IMR-90 (cell line): ENCODE measurements around the gene OR52N2. TPM values are rescaled to one million over a fixed set of nuclear protein-coding genes. Genes with fewer than 3 reads are reported as not detected.

Source experiments
- ATAC-seq: fragments of 200-7000 bp; cut with Tn5 transposase; 2 replicates; pipeline ENCODE4 v1.9.1; 2020; ENCODE audit warnings: low read depth, mild to moderate bottlenecking, moderate library complexity
- BruUV-seq: library from RNA; stranded (reverse); fragments of 400-500 nt; replicated peaks from 2 replicates; lab custom pipeline; 2021; lab: Mats Ljungman, UMichigan
- CTCF ChIA-PET: fragments of 300-600 bp; formaldehyde crosslinking; extraction: SDS; loops from one replicate; lab custom pipeline; 2021; ENCODE audit warnings: antibody characterized with exemption; lab: Yijun Ruan, JAX
- POLR2A ChIA-PET: fragments of 300-600 bp; sonication (Branson Sonifier 250); formaldehyde crosslinking; loops from one replicate; lab custom pipeline; 2022; ENCODE audit warnings: antibody characterized with exemption; ENCODE audit not compliant: unreplicated experiment; lab: Charles Lee
- DNase-seq: peaks from one replicate; pipeline ENCODE4 v3.0.0; 2013
- H2AFZ ChIP-seq: replicated peaks from 2 replicates; pipeline ENCODE3; 2013; ENCODE audit warnings: low read length, mild to moderate bottlenecking; ENCODE audit not compliant: poor library complexity
- H2AK5ac ChIP-seq: 2 replicates; pipeline ENCODE4 v1.6.1; 2013; ENCODE audit warnings: low read depth, low read length, inconsistent platforms
- H2AK9ac ChIP-seq: replicated peaks from 2 replicates; pipeline ENCODE3; 2013; ENCODE audit warnings: mild to moderate bottlenecking, low read depth, low read length, moderate library complexity; ENCODE audit not compliant: poor library complexity
- H2BK120ac ChIP-seq: 2 replicates; pipeline ENCODE4 v1.6.1; 2013; ENCODE audit warnings: low read depth, low read length, inconsistent platforms
- H2BK15ac ChIP-seq: 3 replicates; pipeline ENCODE4 v1.6.1; 2013; ENCODE audit warnings: low read depth, low read length, inconsistent platforms
- H2BK20ac ChIP-seq: 2 replicates; pipeline ENCODE4 v1.6.1; 2013; ENCODE audit warnings: low read depth, mild to moderate bottlenecking, inconsistent platforms, low read length, moderate library complexity
- H2BK5ac ChIP-seq: 2 replicates; pipeline ENCODE4 v1.6.1; 2013; ENCODE audit warnings: mild to moderate bottlenecking, low read depth, low read length, inconsistent platforms; ENCODE audit not compliant: poor library complexity, severe bottlenecking
- H3K14ac ChIP-seq: replicated peaks from 2 replicates; pipeline ENCODE4 v1.6.1; 2013; ENCODE audit warnings: low read depth, low read length, inconsistent platforms
- H3K18ac ChIP-seq: 2 replicates; pipeline ENCODE4 v1.6.1; 2013; ENCODE audit warnings: low read depth, low read length, control low read depth
- H3K23ac ChIP-seq: 2 replicates; pipeline ENCODE4 v1.6.1; 2013; ENCODE audit warnings: low read depth, low read length, inconsistent platforms
- H3K27ac ChIP-seq: 2 replicates; pipeline ENCODE4 v1.5.1; 2013; ENCODE audit warnings: mild to moderate bottlenecking, control low read depth, low read length; ENCODE audit not compliant: insufficient read depth
- H3K27me3 ChIP-seq: 2 replicates; pipeline ENCODE4 v1.6.1; 2013; ENCODE audit warnings: low read length; ENCODE audit not compliant: control insufficient read depth, insufficient read depth
- H3K36me3 ChIP-seq: 2 replicates; pipeline ENCODE4 v1.6.1; 2013; ENCODE audit warnings: low read length, mixed read lengths; ENCODE audit not compliant: control insufficient read depth, insufficient read depth
- H3K4ac ChIP-seq: 2 replicates; pipeline ENCODE4 v1.6.1; 2013; ENCODE audit warnings: low read depth, low read length, inconsistent platforms
- H3K4me1 ChIP-seq: 2 replicates; pipeline ENCODE4 v1.6.1; 2013; ENCODE audit warnings: low read length, mixed read lengths; ENCODE audit not compliant: control insufficient read depth, insufficient read depth
- H3K4me2 ChIP-seq: 2 replicates; pipeline ENCODE4 v1.6.1; 2013; ENCODE audit warnings: low read depth, mild to moderate bottlenecking, control low read depth, low read length, moderate library complexity
- H3K4me3 ChIP-seq: 2 replicates; pipeline ENCODE4 v1.5.1; 2013; ENCODE audit warnings: low read depth, mild to moderate bottlenecking, control low read depth, low read length, moderate library complexity; ENCODE audit not compliant: insufficient read depth
- H3K56ac ChIP-seq: 2 replicates; pipeline ENCODE4 v1.6.1; 2013; ENCODE audit warnings: low read length, inconsistent platforms; ENCODE audit not compliant: insufficient read depth; ENCODE audit errors: extremely low read depth
- H3K79me1 ChIP-seq, 2 experiments: 2 replicates each; pipeline ENCODE4 v1.6.1; 2013; ENCODE audit warnings: low read length in 2 of 2, inconsistent platforms in 1 of 2, low read depth in 1 of 2
- H3K9ac ChIP-seq: 2 replicates; pipeline ENCODE4 v1.6.1; 2013; ENCODE audit warnings: low read depth, low read length, control low read depth
- H3K9me1 ChIP-seq: 2 replicates; pipeline ENCODE4 v1.6.1; 2013; ENCODE audit warnings: low read length, inconsistent platforms; ENCODE audit not compliant: insufficient read depth
- H3K9me3 ChIP-seq: 2 replicates; pipeline ENCODE4 v1.6.1; 2013; ENCODE audit warnings: low read length; ENCODE audit not compliant: control insufficient read depth, insufficient read depth
- H4K20me1 ChIP-seq: 2 replicates; pipeline ENCODE4 v1.6.1; 2013; ENCODE audit warnings: low read length, inconsistent platforms; ENCODE audit not compliant: insufficient read depth
- H4K5ac ChIP-seq: 2 replicates; pipeline ENCODE4 v1.6.1; 2013; ENCODE audit warnings: mild to moderate bottlenecking, low read depth, low read length, control low read depth
- H4K8ac ChIP-seq, 2 experiments: 2 replicates each; pipeline ENCODE4 v1.6.1; 2013; ENCODE audit warnings: low read depth in 2 of 2, low read length in 2 of 2, control low read depth in 1 of 2, inconsistent platforms in 1 of 2
- H4K91ac ChIP-seq: 2 replicates; pipeline ENCODE4 v1.6.1; 2013; ENCODE audit warnings: low read depth, low read length, inconsistent platforms; ENCODE audit not compliant: insufficient read depth
- BHLHE40 ChIP-seq: fragments of 150-350 bp; IDR thresholded peaks from 2 replicates; pipeline ENCODE4 v1.6.1; 2016; ENCODE audit warnings: mild to moderate bottlenecking, low read depth, low read length
- CEBPB ChIP-seq: IDR thresholded peaks from 2 replicates; pipeline ENCODE4 v1.6.1; 2012; ENCODE audit warnings: low read depth, low read length, improper control_type of control experiment
- CHD1 ChIP-seq: IDR thresholded peaks from 2 replicates; pipeline ENCODE4 v1.6.1; 2012; ENCODE audit warnings: low read depth, low read length, improper control_type of control experiment
- CTCF ChIP-seq: conservative IDR thresholded peaks from 2 replicates; pipeline ENCODE4 v1.5.1; 2012; ENCODE audit warnings: mild to moderate bottlenecking, low read depth, low read length, improper control_type of control experiment
- ELK1 ChIP-seq: fragments of 150-350 bp; IDR thresholded peaks from 2 replicates; pipeline ENCODE4 v1.6.1; 2016; ENCODE audit warnings: low read depth, mild to moderate bottlenecking, low read length, moderate library complexity, borderline replicate concordance
- FOS ChIP-seq: fragments of 150-350 bp; IDR thresholded peaks from 2 replicates; pipeline ENCODE4 v1.6.1; 2016; ENCODE audit warnings: low read depth, low read length
- MAFK ChIP-seq: IDR thresholded peaks from 2 replicates; pipeline ENCODE4 v1.6.1; 2012; ENCODE audit warnings: low read depth, low read length, improper control_type of control experiment
- MAZ ChIP-seq: IDR thresholded peaks from 2 replicates; pipeline ENCODE4 v1.6.1; 2012; ENCODE audit warnings: low read depth, mild to moderate bottlenecking, low read length, improper control_type of control experiment, moderate library complexity, borderline replicate concordance
- MXI1 ChIP-seq: IDR thresholded peaks from 2 replicates; pipeline ENCODE4 v1.6.1; 2012; ENCODE audit warnings: low read depth, mild to moderate bottlenecking, low read length, moderate library complexity, borderline replicate concordance
- NFE2L2 ChIP-seq: fragments of 150-350 bp; IDR thresholded peaks from 2 replicates; pipeline ENCODE4 v1.6.1; 2016; ENCODE audit warnings: low read depth, mild to moderate bottlenecking, low read length
- POLR2A ChIP-seq: IDR thresholded peaks from 2 replicates; pipeline ENCODE4 v1.6.1; 2012; ENCODE audit warnings: mild to moderate bottlenecking, low read depth, low read length
- RAD21 ChIP-seq: IDR thresholded peaks from 2 replicates; pipeline ENCODE4 v1.6.1; 2012; ENCODE audit warnings: low read length, improper control_type of control experiment
- RCOR1 ChIP-seq: IDR thresholded peaks from 2 replicates; pipeline ENCODE4 v1.6.1; 2012; ENCODE audit warnings: mild to moderate bottlenecking, low read length, improper control_type of control experiment; ENCODE audit not compliant: insufficient replicate concordance
- RFX5 ChIP-seq: IDR thresholded peaks from 2 replicates; pipeline ENCODE4 v1.8.0; 2012; ENCODE audit warnings: low read depth, mild to moderate bottlenecking, low read length, moderate library complexity
- SMC3 ChIP-seq: fragments of 150-350 bp; IDR thresholded peaks from 2 replicates; pipeline ENCODE4 v1.6.1; 2016; ENCODE audit warnings: low read depth, mild to moderate bottlenecking, antibody characterized with exemption, low read length, moderate library complexity
- USF2 ChIP-seq: fragments of 150-350 bp; IDR thresholded peaks from 2 replicates; pipeline ENCODE4 v1.6.1; 2017; ENCODE audit warnings: mild to moderate bottlenecking, antibody characterized with exemption, low read length, low read depth
- WGBS, 2 experiments: methylation state at CpG; one replicate each; pipeline versions ENCODE4 v1.1.5 to v1.1.7; 2013; ENCODE audit warnings: missing lambda C conversion rate in 2 of 2; ENCODE audit not compliant: insufficient read length in 1 of 2; ENCODE audit errors: extremely low coverage in 2 of 2; 5-methylcytosine and 5-hydroxymethylcytosine counted together
- dilution Hi-C: fragments of 300-500 bp; cut with HindIII; formaldehyde crosslinking; loops from one replicate; pipeline ENCODE4 v1.14.3; 2018; ENCODE audit warnings: low sequenced_read_pairs; ENCODE audit not compliant: unreplicated experiment
- in situ Hi-C: fragments of 300-500 bp; cut with MboI; formaldehyde crosslinking; loops from 3 replicates; pipeline ENCODE4 v1.14.3; 2019; ENCODE audit warnings: low sequenced_read_pairs, inconsistent platforms, mixed read lengths
- intact Hi-C: fragments of 100-400 bp; cut with micrococcal nuclease; formaldehyde crosslinking; loops from 2 replicates; pipeline ENCODE4 v1.10.0; 2022
- polyA plus RNA-seq, 3 experiments: library from polyadenylated mRNA; depleted of rRNA; stranded (reverse); fragments of >200 nt; gene quantifications; 2 replicates each; pipeline ENCODE4 v1.2.3, GENCODE V29; 2012; ENCODE audit warnings: low replicate concordance in 1 of 3
- total RNA-seq: library from RNA; depleted of rRNA; stranded (reverse); fragments of >200 nt; gene quantifications from 2 replicates; pipeline ENCODE4 v1.2.3, GENCODE V29; 2012

Gene OR52N2
- total and polyA plus RNA-seq, 2 of the 4 experiments (the other 2 are of a cell fraction), result not detected

- no peak within 1 kb of the TSS for H3K14ac ChIP-seq
- H3K4ac ChIP-seq, result no peak within 1 kb of the TSS
- H2AFZ ChIP-seq, result no peak within 1 kb of the TSS
- no peak within 1 kb of the TSS for H3K9ac ChIP-seq
- no peak within 1 kb of the TSS for H2BK15ac ChIP-seq
- no peak for TF ChIP-seq RFX5
- TF ChIP-seq CHD1, result no peak
- no peak for TF ChIP-seq CTCF
- no peak for TF ChIP-seq RAD21
- no peak for TF ChIP-seq MAFK
- TF ChIP-seq ELK1, result no peak
- TF ChIP-seq SMC3, result no peak
- no peak for TF ChIP-seq MAZ
- no peak for TF ChIP-seq BHLHE40
- no peak for TF ChIP-seq NFE2L2
- no peak for TF ChIP-seq CEBPB
- no peak for TF ChIP-seq RCOR1
- no peak for TF ChIP-seq USF2
- TF ChIP-seq MXI1, result no peak
- no peak for TF ChIP-seq FOS
- no peak for TF ChIP-seq POLR2A
- H3K36me3 ChIP-seq, result no peaks in the 10 kb centered on the region
- H3K79me1 ChIP-seq, result no peaks in the 10 kb centered on the region
- no peak within 1 kb of the TSS for H3K56ac ChIP-seq
- no peak within 1 kb of the TSS for H3K18ac ChIP-seq
- H3K27ac ChIP-seq, result no peak within 1 kb of the TSS
- WGBS, 2 experiments, result 20% methylated on average over 1 of the region's 3 CpGs; no CpG with 5 or more reads in 1 of the 2 experiments
- in situ Hi-C loops (no loop called here), intact Hi-C loops (no loop called here), dilution Hi-C loops (no loop called here)
- BruUV-seq, result no TSS peak
- no peak within 1 kb of the TSS for H2BK120ac ChIP-seq
- no peak within 1 kb of the TSS for H2BK5ac ChIP-seq
- no peak within 1 kb of the TSS for H2AK5ac ChIP-seq
- no peaks in the 10 kb centered on the region for H3K9me1 ChIP-seq
- H4K20me1 ChIP-seq, result no peaks in the 10 kb centered on the region
- H4K8ac ChIP-seq, result no peak within 1 kb of the TSS
- no peak for ATAC-seq
- POLR2A ChIA-PET, result no interaction called here
- no peak within 1 kb of the TSS for H2BK20ac ChIP-seq
- no peak within 1 kb of the TSS for H3K4me3 ChIP-seq
- no peak within 1 kb of the TSS for H3K23ac ChIP-seq
- no peaks in the 10 kb centered on the region for H3K9me3 ChIP-seq
- CTCF ChIA-PET, result no interaction called here
- no peak within 1 kb of the TSS for H3K4me2 ChIP-seq
- DNase-seq, result no peak
- H3K4me1 ChIP-seq, result no peaks in the 10 kb centered on the region
- no peak within 1 kb of the TSS for H4K5ac ChIP-seq
- no peak within 1 kb of the TSS for H4K91ac ChIP-seq
- no peak within 1 kb of the TSS for H2AK9ac ChIP-seq
- H3K27me3 ChIP-seq, result no peaks in the 10 kb centered on the region
These were observed 17.6 kb upstream of the OR52N2 start, which contains the start of gene OR52N1 for GRCh38 chr11:5791165-5791564. Gene OR52N1 (minus strand): TSS chr11:5791265. CDS start chr11:5788816, 2,449 bp downstream.
